GM18907 (cell line): ENCODE measurements around the gene ABLIM2.

ENCODE experiments used
- ATAC-seq: cut with Tn5 transposase; IDR thresholded peaks from one replicate; pipeline ENCODE4 v1.9.1; 2021; ENCODE audit warnings: mild to moderate bottlenecking, moderate library complexity; ENCODE audit not compliant: unreplicated experiment

ABLIM2 gene

GRCh38 chr4:7970361-7970946 lies 188.2 kb downstream of the ABLIM2 start:
- ATAC-seq, result peak; percentile 16

- no peak for ATAC-seq
Measured at GRCh38 chr4:7968262-7968896, 190.2 kb downstream of the ABLIM2 start.

- ATAC-seq, result no peak
Measured at GRCh38 chr4:7967501-7968261, 190.9 kb downstream of the ABLIM2 start.

GRCh38 chr4:7967063-7967440 lies 191.6 kb downstream of the ABLIM2 start:
- ATAC-seq, result no peak

- no peak for ATAC-seq
Measured at GRCh38 chr4:7966281-7967062, 192.1 kb downstream of the ABLIM2 start.

GRCh38 chr4:7964890-7965662 lies 193.5 kb downstream of the ABLIM2 start:
- ATAC-seq, result no peak

- ATAC-seq, result no peak
Measured at GRCh38 chr4:7964459-7964858, 194.2 kb downstream of the ABLIM2 start.

- ATAC-seq, result no peak
Measured at GRCh38 chr4:7963691-7964090, 194.9 kb downstream of the ABLIM2 start.

- no peak for ATAC-seq
Measured at GRCh38 chr4:7962609-7963508, 195.8 kb downstream of the ABLIM2 start.

GRCh38 chr4:7960790-7961655 lies 197.6 kb downstream of the ABLIM2 start:
- no peak for ATAC-seq

- no peak for ATAC-seq
Measured at GRCh38 chr4:7960017-7960789, 198.4 kb downstream of the ABLIM2 start.

GRCh38 chr4:7959078-7959477 lies 199.5 kb downstream of the ABLIM2 start:
- ATAC-seq, result no peak

- no peak for ATAC-seq
Measured at GRCh38 chr4:7956934-7957656, 201.5 kb downstream of the ABLIM2 start.

GRCh38 chr4:7956270-7956808 lies 202.3 kb downstream of the ABLIM2 start:
- no peak for ATAC-seq

GRCh38 chr4:7955393-7955792 lies 203.2 kb downstream of the ABLIM2 start:
- ATAC-seq, result no peak

- ATAC-seq, result no peak
Measured at GRCh38 chr4:7952615-7953014, 206.0 kb downstream of the ABLIM2 start.
